ENCODE results near the gene GREB1.

- TF ChIP-seq CTCF (conservative IDR thresholded peaks at IDR 0.05; ENCODE audit: low read depth, low read length) (no peak), EZH2 (IDR thresholded peaks at IDR 0.05; ENCODE audit: borderline replicate concordance, low read depth, low read length, poor library complexity, severe bottlenecking) (no peak)
Observed at GRCh38 chr2:11657646-11658045, 123.8 kb downstream of the GREB1 start.
